ENCODE results near the gene TGIF2.
"Not testable (repeated sequence)": the region's sequence is repeated elsewhere in the genome, so short reads cannot be mapped to it uniquely, and the experiment has no call there.

TGIF2 gene

GRCh38 chr20:36579996-36580545 lies 6.7 kb downstream of the TGIF2 start:
- DNase-seq, result no peak

- no peak for DNase-seq
These were observed 8.9 kb downstream of the TGIF2 start for GRCh38 chr20:36582322-36582721.

- DNase-seq, result no peak
These were observed 9.4 kb downstream of the TGIF2 start for GRCh38 chr20:36582821-36583220.

- no peak for DNase-seq
These were observed 10.7 kb downstream of the TGIF2 start for GRCh38 chr20:36584018-36584481.

- DNase-seq, result no peak
These were observed 12.2 kb downstream of the TGIF2 start for GRCh38 chr20:36585410-36586125.

- DNase-seq, result no peak
These were observed 14.1 kb downstream of the TGIF2 start for GRCh38 chr20:36587388-36588070.

GRCh38 chr20:36591281-36591680 lies 17.9 kb downstream of the TGIF2 start:
- DNase-seq, result no peak

- DNase-seq, result peak; percentile 77
These were observed 18.7 kb downstream of the TGIF2 start for GRCh38 chr20:36591854-36592641.

- no peak for DNase-seq
These were observed 20.0 kb downstream of the TGIF2 start for GRCh38 chr20:36593347-36593929.

- DNase-seq, result no peak
These were observed 26.5 kb downstream of the TGIF2 start for GRCh38 chr20:36599912-36600345.

GRCh38 chr20:36601540-36601939 lies 28.1 kb downstream of the TGIF2 start:
- no peak for DNase-seq

GRCh38 chr20:36604952-36605398 lies 31.6 kb downstream of the TGIF2 start:
- DNase-seq, result peak; percentile 74

- peak; percentile 99 for DNase-seq
These were observed 32.2 kb downstream of the TGIF2 start, which contains the start of gene RAB5IF for GRCh38 chr20:36605399-36606157. Gene RAB5IF (plus strand): TSS chr20:36605779. CDS start chr20:36605952, 173 bp downstream.

GRCh38 chr20:36606158-36607066 lies 33.0 kb downstream of the TGIF2 start:
- no peak for DNase-seq

GRCh38 chr20:36607586-36608387 lies 34.4 kb downstream of the TGIF2 start:
- DNase-seq, result no peak

GRCh38 chr20:36608388-36608728 lies 35.0 kb downstream of the TGIF2 start:
- DNase-seq, result not testable (repeated sequence)

GRCh38 chr20:36611625-36612024 lies 38.2 kb downstream of the TGIF2 start:
- no peak for DNase-seq

GRCh38 chr20:36613974-36614373 lies 40.6 kb downstream of the TGIF2 start:
- DNase-seq, result no peak

- no peak for DNase-seq
These were observed 41.6 kb downstream of the TGIF2 start for GRCh38 chr20:36614781-36615557.
